GM21528 (cell line): Measurements from ENCODE around the gene HOXA2.

Source experiments
- ATAC-seq: cut with Tn5 transposase; IDR thresholded peaks from one replicate; pipeline ENCODE4 v1.9.1; 2021; ENCODE audit warnings: mild to moderate bottlenecking, moderate library complexity; ENCODE audit not compliant: unreplicated experiment, low FRiP score

The HOXA2 gene

DNA sequence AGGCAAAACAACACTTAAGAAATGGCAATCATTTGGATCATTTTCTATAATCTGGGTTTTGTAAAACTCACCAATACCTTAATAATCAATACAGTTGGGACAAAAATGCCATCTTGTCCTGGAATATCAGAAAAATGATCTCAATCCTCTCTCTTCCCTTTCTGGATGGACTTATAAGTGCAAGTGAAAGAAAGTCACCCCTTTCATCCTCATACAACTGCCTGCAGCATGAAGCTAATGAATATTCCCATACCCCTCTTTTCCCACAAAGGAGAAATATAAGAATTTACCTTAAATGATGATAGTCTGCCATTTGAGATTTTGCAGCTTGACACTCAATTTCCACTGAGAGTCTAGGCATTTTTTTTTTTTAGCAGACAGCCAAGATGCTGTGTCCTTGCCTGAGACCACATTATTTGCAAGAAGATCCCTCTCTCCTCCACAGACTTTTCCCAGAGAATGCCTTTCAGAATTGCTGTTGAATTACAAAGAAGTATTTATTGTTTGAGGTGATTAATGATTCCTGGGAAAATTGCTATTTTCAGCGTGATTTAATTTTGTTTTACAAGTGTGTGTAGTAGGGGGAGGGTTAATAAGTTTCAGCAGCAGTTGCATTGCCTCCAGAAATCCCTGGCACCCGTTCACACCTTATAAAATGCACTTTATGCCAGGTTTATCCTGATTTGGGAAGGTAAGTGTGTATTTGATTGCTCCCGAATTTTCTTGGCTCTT lies 24.3 kb upstream of the HOXA2 start:
- ATAC-seq = no peak

- ATAC-seq = no peak
Measured at GRCh38 chr7:27125986-27126394, 23.5 kb upstream of the HOXA2 start.

- ATAC-seq = no peak
Measured at GRCh38 chr7:27124902-27125689, 22.6 kb upstream of the HOXA2 start.

- ATAC-seq = no peak
Measured at GRCh38 chr7:27124096-27124901, 21.8 kb upstream of the HOXA2 start.

- no peak for ATAC-seq
Measured at GRCh38 chr7:27123477-27124053, 21.1 kb upstream of the HOXA2 start.

DNA sequence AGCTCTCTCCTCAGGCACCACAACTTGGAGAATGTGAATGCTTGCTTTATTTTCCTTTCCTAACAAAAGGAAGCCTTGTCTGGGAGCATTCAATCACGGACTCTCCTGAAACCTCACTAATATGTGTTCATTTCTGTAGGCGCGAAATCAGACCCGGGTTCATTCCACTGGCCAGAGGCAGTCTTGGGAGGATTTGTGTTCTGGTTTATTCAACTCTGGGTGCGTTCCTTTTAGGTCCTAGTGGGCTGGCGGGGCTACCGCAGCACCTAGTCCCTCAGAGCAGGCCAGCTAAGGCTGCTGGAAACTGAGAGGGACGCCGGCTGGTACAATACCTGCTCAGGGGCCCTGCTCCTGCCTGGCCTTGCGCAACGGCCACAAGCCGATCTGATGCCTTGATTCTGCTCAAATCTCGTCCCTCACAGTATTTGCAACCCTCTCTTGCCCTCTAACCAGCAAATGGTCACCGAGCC lies 20.6 kb upstream of the HOXA2 start:
- no peak for ATAC-seq

DNA sequence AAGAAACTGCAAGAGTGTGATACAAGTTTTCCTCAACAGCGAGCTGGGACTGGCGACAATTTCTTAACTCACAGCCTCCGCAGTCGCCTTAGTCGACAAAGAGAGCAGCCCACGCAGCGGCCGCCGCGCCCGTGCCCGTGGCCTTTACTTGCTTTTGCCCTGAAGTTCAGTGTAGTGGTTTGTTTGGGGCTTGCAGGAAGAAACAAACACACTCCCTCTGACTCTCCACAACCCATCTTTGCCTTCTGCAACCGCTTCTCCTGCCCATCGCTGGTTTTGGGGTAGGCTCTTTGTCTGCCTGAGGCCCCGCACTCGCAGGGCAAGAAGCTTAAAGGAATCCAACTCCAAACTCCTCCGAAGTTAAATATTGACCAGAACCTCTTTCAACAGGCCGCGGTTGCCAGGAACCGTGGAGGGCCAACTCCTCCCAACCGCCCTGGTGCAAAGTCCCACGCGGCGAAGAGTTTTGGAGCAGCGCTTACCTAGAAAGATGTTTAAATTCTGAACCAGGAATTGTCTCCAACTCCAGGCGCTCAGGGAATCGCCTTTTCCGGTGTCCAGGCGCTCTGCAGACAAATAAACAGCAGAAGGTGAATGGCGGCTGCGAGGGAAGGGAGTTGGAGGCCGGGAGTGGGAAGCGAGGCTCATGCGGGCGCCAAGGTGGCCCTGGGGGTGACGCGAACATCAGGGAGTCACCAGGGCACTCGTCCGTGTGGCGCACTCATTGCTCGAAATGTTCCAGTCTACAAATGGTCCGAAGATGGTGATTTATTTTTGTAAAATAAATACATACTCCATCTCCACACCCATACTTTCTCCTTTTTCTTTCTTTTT lies 19.8 kb upstream of the HOXA2 start:
- no peak for ATAC-seq

DNA sequence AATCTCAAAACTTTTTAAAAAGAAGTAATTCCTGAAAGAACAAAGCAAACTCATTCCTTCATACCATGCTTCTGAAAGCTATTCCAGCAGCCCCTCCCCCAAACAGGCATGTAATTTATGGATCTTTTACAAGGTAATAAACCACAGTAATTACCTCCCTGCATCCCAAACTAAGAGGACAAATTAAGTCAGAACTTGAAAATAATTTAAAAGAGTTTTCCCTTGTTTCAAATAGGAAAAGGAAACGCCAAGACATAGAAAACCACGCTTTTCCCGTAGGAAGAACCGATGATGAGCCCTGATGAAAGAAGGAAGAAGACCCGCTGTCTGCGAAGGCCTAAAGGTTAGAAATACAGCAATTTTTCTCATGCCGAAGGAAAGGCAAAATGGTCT lies 19.2 kb upstream of the HOXA2 start:
- no peak for ATAC-seq

- no peak for ATAC-seq
Measured at GRCh38 chr7:27119412-27119911, 17.0 kb upstream of the HOXA2 start.

DNA sequence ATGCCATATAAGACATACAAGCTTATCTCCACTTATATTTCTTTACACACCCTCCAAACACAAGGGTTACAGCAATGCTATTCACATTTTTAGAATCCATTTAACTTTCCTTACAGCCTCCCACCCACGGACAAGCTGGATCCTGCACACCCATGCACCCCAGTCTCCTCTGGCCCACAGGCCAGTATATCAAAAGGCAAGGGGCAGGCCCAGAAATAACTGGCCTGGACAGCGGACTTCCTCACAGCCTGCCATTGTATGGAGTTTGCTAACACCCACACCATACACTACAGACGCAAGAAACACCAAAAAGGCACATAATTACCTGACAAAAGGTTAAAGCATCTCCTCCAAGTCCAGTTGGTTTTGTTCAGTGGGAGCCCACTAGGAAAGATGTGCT lies 16.1 kb upstream of the HOXA2 start:
- no peak for ATAC-seq

DNA sequence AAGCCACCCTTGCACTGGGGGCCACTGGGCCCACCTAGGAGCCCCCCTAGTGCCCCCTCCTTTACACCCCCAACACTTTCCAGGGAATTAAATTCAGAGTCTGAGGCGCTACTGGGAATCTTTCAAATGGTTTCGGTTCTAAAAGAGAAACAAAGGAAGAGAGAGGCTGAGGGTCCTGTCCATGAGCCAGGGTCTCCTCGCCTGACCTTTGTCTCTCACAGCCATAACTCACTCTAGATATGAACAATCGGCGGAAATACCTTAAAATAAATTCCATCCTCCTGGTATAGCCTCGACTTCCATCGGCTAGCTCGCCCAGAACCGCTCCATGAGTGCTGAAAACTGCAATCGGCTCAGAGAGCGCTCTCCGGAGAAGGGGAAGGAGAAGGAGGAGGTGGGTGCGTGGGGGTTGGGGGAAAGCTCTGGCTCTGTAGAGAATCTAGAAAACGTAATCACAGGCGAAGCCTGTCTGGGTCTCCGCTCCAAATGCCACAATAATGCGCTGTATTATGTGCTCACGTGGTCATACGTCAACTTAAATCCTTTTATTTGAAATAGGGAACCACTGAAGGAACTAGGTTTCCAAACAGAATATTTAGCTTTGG lies 15.5 kb upstream of the HOXA2 start:
- ATAC-seq = no peak

DNA sequence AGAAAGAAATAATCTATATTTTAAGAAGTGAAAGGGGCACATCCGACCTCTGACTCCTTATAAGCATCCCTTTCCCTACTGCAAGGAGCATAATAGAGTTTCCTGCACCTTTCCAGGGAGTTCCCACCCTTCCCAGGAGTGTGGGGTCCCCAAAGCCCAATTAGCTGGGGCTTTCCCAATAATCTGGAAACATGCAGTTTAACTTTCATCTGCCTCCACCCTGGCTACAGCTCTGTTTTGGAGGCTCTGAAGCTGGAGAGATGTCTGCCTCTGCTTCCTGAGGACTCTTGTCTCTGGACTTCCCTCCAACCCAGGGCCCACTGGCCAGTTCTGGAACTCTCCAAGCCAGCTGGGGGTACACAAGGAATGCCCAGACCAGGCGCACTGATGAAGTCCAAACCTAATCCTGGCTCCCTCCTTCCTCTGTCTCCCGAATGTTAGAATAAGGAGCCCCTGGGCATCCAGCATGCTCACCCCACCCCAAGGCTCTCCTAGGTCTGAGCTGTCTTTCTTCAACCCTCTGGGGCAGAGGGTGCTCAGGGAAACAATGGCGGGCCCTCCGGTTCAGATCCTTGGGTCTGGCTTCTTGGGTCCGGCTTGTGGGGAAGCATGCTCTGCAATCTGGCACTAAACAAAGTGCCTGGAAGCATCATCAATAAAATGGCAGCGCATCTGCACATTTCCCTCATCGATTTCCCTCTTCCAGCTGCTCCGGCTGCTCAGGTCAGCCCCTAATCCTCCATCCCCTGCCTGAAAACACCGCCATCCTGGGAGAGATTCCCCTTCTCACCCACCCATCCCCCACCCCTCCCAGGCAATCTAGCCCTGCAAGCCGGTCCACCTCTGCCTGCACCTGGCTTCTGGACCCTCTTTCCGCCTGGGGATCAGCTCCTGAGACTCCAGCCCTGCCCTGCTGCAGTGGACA lies 14.7 kb upstream of the HOXA2 start:
- ATAC-seq = no peak

- ATAC-seq = no peak
Measured at GRCh38 chr7:27116031-27116961, 13.8 kb upstream of the HOXA2 start.

DNA sequence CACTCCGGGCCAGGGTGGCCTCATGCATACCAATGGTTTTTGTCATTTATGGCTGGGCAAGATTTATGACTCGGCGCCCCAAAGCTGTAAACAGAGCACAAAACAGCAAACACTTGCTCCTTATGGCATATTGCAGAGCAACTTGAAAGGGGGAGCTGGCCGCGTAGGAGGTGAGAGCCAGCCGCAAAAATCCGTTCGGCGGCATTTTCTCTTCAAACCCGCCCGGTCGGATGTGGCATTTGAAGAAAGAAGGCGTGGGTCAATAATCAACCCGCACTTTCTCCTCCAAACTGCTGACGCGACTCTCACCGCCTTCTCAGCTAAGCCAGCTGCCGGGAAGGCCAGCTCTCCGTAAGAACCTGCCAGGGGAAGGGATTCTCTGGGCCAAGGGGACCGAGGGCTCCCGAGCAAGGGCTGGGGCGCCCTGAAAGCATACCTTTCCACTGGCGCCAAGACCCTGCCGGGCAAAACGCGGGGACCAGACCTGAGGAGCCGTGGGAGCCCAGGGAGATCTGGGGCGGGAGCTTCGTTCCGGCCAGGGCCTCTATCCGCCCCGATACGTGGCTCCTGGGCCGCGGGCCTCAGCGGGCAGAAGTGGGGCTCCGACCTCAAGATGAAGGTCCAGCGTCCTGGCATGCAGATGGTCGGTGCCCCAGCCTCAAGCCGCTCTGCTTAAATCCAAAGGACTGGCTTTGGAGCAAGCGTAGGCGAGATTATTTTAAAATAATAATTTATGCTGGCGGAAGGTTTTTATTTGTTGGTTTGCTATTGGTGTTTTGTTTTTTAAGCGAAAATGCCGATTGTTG lies 12.9 kb upstream of the HOXA2 start:
- ATAC-seq = no peak

DNA sequence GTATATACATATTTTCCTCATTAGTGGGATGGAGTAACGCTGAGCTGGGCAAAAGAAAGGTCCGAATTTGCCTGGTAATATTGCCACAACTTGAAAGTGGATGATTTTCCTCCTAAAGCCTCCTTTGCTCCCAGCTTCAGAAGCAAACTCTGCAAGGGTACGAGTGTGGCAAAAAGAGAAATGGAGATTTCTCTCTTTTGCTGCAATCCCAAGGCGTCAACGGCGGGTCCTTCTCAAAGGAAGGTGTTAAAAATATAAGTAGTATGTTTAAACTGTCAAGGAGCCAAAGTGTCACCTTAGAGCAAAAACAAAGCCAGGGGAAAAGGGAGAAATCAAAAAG lies 12.4 kb upstream of the HOXA2 start:
- no peak for ATAC-seq

GRCh38 chr7:27113991-27114769 lies 11.7 kb upstream of the HOXA2 start:
- no peak for ATAC-seq
